ENCODE results near the gene ZNF200. TPM values are rescaled to one million over a fixed set of nuclear protein-coding genes. Genes with fewer than 3 reads are reported as not detected.

The ZNF200 gene
- total RNA-seq, 1 experiment from 2014 or later = 13.0 TPM

GRCh38 chr16:3249451-3249850 is 14.5 kb upstream of the ZNF200 start:
- no peak for DNase-seq (ENCODE audit: low spot score)
- CTCF ChIA-PET = no interaction called here
- Histone ChIP-seq H3K4me3 (ENCODE audit: low read depth, low read length, poor library complexity, severe bottlenecking) (no peak overlapping the region), H3K4me1 (ENCODE audit: insufficient read depth, low read length, poor library complexity, severe bottlenecking) (no peaks in the 10 kb centered on the region), H3K27me3 (replicated peaks; ENCODE audit: insufficient read depth, low read depth, low read length, poor library complexity) (no peaks in the 10 kb centered on the region), H3K27ac (ENCODE audit: low read depth, low read length, poor library complexity, severe bottlenecking) (no peak overlapping the region), H3K36me3 (ENCODE audit: insufficient read depth, low read length, poor library complexity, severe bottlenecking) (no peaks in the 10 kb centered on the region), H3K9me3 (ENCODE audit: low read depth, low read length, poor library complexity, severe bottlenecking) (no peaks in the 10 kb centered on the region)
- intact Hi-C loops (cut with micrococcal nuclease; ENCODE audit: unreplicated experiment) = no loop called here
- POLR2A ChIA-PET (ENCODE audit: low non-redundant PET) = no interaction called here
- TF ChIP-seq CTCF (conservative IDR thresholded peaks at IDR 0.05; ENCODE audit: low read depth, low read length) = no peak
- TF ChIP-seq EZH2 (IDR thresholded peaks at IDR 0.05; ENCODE audit: borderline replicate concordance, low read depth, low read length, poor library complexity, severe bottlenecking) = no peak
- BruUV-seq (replicated peaks) = no TSS peak

GRCh38 chr16:3249020-3249419 is 14.1 kb upstream of the ZNF200 start:
- Histone ChIP-seq H3K4me1 (ENCODE audit: insufficient read depth, low read length, poor library complexity, severe bottlenecking) (no peaks in the 10 kb centered on the region), H3K27me3 (replicated peaks; ENCODE audit: insufficient read depth, low read depth, low read length, poor library complexity) (no peaks in the 10 kb centered on the region), H3K27ac (ENCODE audit: low read depth, low read length, poor library complexity, severe bottlenecking) (no peak overlapping the region), H3K4me3 (ENCODE audit: low read depth, low read length, poor library complexity, severe bottlenecking) (no peak overlapping the region), H3K9me3 (ENCODE audit: low read depth, low read length, poor library complexity, severe bottlenecking) (no peaks in the 10 kb centered on the region), H3K36me3 (ENCODE audit: insufficient read depth, low read length, poor library complexity, severe bottlenecking) (no peaks in the 10 kb centered on the region)
- DNase-seq (ENCODE audit: low spot score) = no peak
- ChIA-PET CTCF (interaction anchor here (0.8 kb wide), 1 partner anchor 83 kb away, joined by 3 read pairs; no protein-coding TSS in a partner anchor), POLR2A (ENCODE audit: low non-redundant PET) (no interaction called here)
- TF ChIP-seq EZH2 (IDR thresholded peaks at IDR 0.05; ENCODE audit: borderline replicate concordance, low read depth, low read length, poor library complexity, severe bottlenecking) = no peak
- TF ChIP-seq CTCF (conservative IDR thresholded peaks at IDR 0.05; ENCODE audit: low read depth, low read length) = no peak
- BruUV-seq (replicated peaks) = no TSS peak
- intact Hi-C loops (cut with micrococcal nuclease; ENCODE audit: unreplicated experiment) = no loop called here

- intact Hi-C loops (cut with micrococcal nuclease; ENCODE audit: unreplicated experiment) = no loop called here
- Histone ChIP-seq H3K27me3 (replicated peaks; ENCODE audit: insufficient read depth, low read depth, low read length, poor library complexity) (no peaks in the 10 kb centered on the region), H3K4me1 (ENCODE audit: insufficient read depth, low read length, poor library complexity, severe bottlenecking) (no peaks in the 10 kb centered on the region), H3K9me3 (ENCODE audit: low read depth, low read length, poor library complexity, severe bottlenecking) (no peaks in the 10 kb centered on the region), H3K36me3 (ENCODE audit: insufficient read depth, low read length, poor library complexity, severe bottlenecking) (no peaks in the 10 kb centered on the region), H3K4me3 (ENCODE audit: low read depth, low read length, poor library complexity, severe bottlenecking) (no peak overlapping the region), H3K27ac (ENCODE audit: low read depth, low read length, poor library complexity, severe bottlenecking) (no peak overlapping the region)
- no peak for TF ChIP-seq CTCF (conservative IDR thresholded peaks at IDR 0.05; ENCODE audit: low read depth, low read length)
- no peak for TF ChIP-seq EZH2 (IDR thresholded peaks at IDR 0.05; ENCODE audit: borderline replicate concordance, low read depth, low read length, poor library complexity, severe bottlenecking)
- DNase-seq (ENCODE audit: low spot score) = no peak
- CTCF ChIA-PET = interaction anchor here (0.8 kb wide), 1 partner anchor 82 kb away, joined by 3 read pairs; no protein-coding TSS in a partner anchor
- POLR2A ChIA-PET (ENCODE audit: low non-redundant PET) = no interaction called here
- no TSS peak for BruUV-seq (replicated peaks)
Observed at GRCh38 chr16:3248596-3248995, 13.6 kb upstream of the ZNF200 start.

All from A673 (cell line).